HG02642 (cell line): ENCODE results near the gene MAP4K3.
A peak's percentile ranks its signal among the peaks of the same experiment; 100 is the strongest.

ENCODE experiments used
- ATAC-seq: cut with Tn5 transposase; IDR thresholded peaks from one replicate; pipeline ENCODE4 v1.9.1; 2021; ENCODE audit warnings: mild to moderate bottlenecking; ENCODE audit not compliant: unreplicated experiment, poor library complexity

The MAP4K3 gene

GRCh38 chr2:39447266-39448168, 10.4 kb upstream of the MAP4K3 start:
- no peak for ATAC-seq

DNA sequence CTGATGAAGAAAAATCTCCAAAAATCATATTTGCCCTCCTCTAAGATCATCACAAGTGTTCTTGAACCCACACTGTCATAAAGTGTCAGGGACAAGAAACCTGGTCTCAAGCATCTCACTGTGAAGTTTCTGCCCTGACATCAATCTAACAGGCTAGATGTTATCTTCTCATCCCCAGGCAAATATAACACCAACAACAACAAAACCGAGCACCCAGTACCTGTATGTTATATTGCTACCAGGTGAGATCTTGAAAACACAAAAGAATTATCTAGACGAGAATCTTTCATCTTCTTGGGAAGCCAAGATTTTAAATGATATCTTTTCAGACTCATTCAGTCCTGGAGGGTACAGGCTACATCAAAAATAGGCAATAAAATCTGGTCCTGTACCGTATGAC, 8.8 kb upstream of the MAP4K3 start:
- ATAC-seq = no peak

DNA sequence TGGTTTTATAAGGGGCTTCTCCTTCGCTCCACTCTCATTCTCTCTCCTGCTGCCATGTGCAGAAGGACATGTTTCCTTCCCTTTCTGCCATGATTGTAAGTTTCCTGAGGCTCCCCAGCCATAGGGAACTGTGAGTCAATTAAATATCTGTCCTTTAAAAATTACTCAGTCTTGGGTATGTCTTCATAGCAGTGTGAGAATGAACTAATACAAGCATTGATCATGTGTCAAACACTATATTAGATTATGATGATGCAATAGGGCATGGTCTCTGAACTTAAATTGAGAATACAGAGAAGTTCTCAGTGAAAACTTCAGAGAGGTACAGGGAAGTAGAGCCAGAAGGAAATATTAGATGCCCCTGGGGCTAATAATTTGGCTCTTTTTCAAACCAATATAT, 5.9 kb upstream of the MAP4K3 start:
- no peak for ATAC-seq

GRCh38 chr2:39437522-39438296, 624 bp upstream of the MAP4K3 start:
- peak; percentile 35 for ATAC-seq

DNA sequence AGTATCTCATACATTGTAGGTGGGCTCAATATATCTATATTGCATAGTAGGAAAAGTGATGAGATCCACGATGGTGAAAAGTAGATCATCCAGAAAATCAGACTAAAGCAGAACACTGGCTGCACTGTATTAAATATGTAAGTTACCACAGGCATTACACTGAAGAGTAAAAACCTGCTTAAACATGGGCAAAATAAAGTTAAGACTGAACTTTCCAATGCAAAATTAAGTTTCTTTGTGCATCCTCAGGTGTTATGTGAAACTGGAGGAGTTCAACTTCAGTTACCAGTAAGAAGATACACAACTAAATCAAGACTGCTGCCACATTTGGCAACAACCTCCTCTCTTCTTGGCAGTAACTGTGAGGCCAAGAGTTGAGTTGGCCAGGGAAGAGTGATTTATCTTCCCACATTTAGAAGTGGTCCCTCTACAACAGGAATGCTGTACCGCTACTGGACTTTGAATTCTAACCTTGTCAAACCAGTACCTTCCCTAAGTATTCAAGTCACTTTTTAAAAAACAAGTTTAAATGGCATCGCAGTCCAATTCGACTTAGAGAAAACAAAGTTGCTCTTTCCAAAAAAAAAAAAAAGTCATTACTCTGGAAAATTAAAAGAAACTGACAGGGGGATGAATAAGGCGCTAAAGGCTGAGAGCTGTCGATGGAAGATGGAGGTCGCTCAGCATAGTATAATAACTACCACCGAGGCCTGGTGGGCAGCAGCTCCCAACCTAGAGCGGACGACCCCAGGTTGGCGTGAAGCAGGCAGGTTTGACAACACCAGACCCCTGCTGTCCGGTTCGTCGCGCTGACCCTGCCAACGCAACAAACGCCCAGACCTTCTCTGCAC, 1.1 kb downstream of the MAP4K3 start:
- no peak for ATAC-seq

GRCh38 chr2:39435234-39435633, 1.9 kb downstream of the MAP4K3 start:
- ATAC-seq = no peak

DNA sequence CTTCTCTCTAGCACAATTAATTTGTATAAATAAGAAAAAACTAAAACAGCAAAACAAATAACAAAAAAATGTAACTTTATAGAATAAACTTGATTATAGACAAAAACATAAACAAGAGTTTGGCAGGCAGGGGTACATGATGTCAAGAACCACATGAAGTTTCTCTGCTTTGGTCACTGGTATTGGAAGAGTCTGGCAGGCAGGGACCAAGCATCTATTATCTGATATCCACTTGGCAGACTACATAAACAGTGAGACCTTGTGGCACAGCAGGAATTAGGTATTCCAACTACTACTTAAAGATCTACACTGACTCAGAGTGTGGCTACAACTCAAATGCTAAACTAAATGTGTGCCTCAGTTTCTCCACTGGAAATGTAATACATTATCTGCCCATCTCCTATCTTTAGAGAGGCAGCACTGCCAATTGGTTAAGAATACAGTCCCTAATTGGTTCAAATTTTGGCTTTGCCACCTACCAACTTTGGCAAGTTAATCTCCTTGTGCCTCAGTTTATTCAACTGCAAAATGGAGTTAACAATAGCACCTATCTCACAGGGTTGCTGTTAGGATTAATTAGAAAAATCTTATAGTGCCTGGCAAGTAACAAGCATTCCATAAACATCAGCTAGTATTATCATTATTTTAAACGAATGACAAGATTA, 2.7 kb downstream of the MAP4K3 start:
- ATAC-seq = no peak

DNA sequence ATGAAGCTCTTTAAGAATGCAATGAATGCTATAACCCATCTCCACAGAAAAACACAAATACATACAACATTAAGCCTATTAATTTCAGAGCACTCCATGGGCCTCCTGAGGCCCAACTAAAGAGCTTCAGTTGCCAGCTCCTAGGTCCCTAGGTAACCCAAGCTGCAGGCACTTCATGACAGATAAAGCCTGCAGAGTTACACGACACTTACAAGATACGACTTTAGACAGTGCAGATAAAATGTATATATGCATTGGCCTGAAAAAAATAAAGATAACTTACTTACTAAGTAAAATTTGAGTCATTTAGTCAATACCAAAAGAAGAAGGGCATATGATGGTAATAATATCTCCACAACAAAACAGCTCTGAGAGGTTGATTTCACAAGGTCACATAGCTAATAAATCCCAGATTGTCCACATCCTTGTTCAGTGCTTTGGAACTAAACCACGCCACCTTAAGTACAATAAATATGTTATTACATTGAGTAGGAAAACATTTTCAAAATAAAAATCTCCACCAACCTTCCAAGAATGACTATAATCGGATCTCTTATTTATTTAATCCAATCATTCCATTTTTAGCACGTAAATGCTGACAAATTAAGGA, 3.4 kb downstream of the MAP4K3 start:
- no peak for ATAC-seq

GRCh38 chr2:39432701-39433100, 4.4 kb downstream of the MAP4K3 start:
- ATAC-seq = no peak

GRCh38 chr2:39431592-39432316, 5.3 kb downstream of the MAP4K3 start:
- no peak for ATAC-seq

GRCh38 chr2:39429746-39430145, 7.3 kb downstream of the MAP4K3 start:
- ATAC-seq = no peak

GRCh38 chr2:39424951-39425350, 12.1 kb downstream of the MAP4K3 start:
- ATAC-seq = no peak

DNA sequence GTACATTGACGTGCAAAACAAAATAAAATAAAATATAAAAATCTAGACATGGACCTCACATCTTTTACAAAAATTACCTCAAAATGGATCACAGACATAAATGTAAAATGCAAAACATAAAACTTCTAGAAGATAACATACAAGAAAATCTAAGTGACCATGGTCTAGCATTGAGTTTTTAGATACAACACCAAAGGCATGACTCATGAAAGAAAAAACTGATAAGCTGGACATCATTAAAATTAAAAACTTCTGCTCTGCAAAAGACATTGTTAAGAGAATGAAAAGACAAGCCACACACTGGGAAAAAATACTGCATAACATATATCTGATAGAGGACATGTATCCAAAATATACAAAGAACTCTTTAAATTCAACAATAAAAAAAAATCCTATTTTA, 14.4 kb downstream of the MAP4K3 start:
- ATAC-seq = no peak

DNA sequence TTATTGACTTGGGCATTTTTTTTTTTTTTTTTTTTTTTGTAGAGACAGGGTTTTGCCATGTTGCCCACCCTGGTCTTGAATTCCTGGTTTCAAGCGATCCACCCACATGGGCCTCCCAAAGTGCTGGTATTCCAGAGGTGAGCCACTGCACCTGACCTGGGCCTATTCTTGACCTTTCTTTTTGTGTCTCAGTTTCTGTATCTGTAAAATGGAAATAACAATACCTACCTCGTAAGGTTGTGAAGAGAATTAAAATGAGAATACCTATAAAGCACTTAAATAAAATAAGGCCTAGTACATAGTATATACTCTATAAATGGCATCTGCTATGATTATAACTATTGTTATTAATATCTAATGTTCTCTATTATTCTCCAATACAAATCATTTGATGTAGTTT, 15.7 kb downstream of the MAP4K3 start:
- no peak for ATAC-seq

DNA sequence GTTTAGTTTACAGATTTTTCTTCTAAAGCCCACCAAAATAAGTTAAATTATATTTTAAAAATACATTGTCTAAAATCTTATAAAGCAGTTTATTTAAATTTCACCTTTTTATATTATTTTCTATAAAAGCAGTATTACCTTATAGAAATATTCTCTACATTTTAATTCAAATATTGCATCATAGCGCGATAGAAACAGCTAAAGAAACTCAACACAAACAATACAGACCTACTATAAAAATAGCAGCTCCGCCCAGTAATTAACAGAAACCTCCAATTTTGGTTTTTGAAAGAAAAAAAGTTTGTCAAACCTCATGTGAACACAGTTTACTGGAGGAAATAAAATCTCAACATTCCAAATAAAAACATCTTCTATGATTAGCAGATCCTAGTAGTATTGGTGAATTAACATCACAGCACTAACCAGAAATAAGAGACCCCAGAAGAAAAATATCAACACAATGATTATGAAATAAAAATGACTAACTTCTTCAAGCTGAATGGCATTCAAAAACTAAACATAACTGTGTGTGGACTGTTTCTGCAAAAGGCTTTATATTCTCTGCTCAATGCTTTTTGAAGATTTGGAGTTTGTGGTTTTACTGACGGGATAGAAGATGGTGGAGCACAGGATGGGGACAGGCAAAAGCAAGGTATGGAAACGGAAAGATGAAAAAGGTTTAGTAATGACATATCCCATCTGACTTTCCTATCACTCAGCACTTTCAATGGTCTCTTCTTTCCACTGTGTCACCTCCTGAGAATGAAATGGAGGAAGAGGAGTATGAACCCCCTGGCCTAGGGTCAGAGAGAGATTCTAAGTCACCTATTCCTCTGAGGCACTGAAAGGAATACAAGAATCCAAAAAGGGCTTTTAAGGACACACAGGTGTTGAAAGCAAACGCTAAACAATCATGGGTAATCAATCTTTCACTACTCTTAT, 17.5 kb downstream of the MAP4K3 start:
- no peak for ATAC-seq

DNA sequence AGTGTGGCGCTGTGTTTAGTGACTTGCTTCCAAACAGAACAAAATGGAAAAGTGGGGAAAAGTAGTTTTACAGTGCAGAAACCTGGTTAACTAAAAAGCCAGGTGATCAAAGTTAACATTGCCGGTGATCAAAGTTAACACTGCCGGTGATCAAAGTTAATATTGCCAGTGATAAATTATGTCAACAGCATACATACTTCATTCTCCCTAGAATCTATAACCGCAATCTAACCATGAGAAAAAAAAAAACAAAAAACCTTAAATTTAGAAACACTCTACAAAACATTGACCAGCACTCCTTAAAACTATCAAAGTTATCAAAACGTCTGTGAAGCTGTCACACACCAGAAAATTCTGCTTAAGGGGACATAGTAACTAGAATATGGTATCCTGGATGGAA, 18.6 kb downstream of the MAP4K3 start:
- ATAC-seq = no peak

DNA sequence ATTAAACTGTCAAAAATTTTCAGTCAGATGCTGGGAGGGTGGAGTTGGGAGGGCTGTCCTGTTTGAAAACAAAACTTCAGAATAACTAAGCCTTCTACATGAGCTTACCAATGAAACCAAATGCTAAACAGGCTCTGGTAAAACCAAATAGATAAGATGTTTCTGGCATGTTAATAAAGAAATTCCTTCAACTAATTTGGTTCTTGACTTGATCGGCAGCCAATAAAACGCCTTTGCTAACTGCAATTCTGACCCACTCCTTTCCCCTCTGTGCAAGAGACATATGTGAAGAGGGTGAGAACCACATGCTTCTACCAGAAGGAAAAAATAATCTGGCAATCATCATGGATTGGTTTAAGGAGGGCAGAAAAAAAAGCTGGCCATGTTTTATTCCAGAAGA, 20.9 kb downstream of the MAP4K3 start:
- no peak for ATAC-seq
